Right kidney (tissue), 9 donors: ENCODE measurements around the gene LRRC47.

Experiments
- DNase-seq: peaks from one replicate; pipeline ENCODE4 v3.0.0-alpha.2; 2016
- long read RNA-seq, 8 donors: transcript quantifications; one replicate each; lab custom pipeline, GENCODE V29; 2026

LRRC47 gene
- long read RNA-seq, donor 1, full-length matches to known transcripts = 19 of 19 reads
- long read RNA-seq, donor 1, partial matches to known transcripts = 0 of 19 reads
- long read RNA-seq, donor 1, other reads (novel, unspliced or antisense) = 0 of 19 reads
- long read RNA-seq, donor 2, full-length matches to known transcripts = 8 of 8 reads
- long read RNA-seq, donor 2, partial matches to known transcripts = 0 of 8 reads
- long read RNA-seq, donor 2, other reads (novel, unspliced or antisense) = 0 of 8 reads
- long read RNA-seq, donor 3, full-length matches to known transcripts = 5 of 5 reads
- long read RNA-seq, donor 3, partial matches to known transcripts = 0 of 5 reads
- long read RNA-seq, donor 3, other reads (novel, unspliced or antisense) = 0 of 5 reads
- long read RNA-seq, donor 4, full-length matches to known transcripts = 21 of 21 reads
- long read RNA-seq, donor 4, partial matches to known transcripts = 0 of 21 reads
- long read RNA-seq, donor 4, other reads (novel, unspliced or antisense) = 0 of 21 reads
- long read RNA-seq, donor 5, full-length matches to known transcripts = 26 of 26 reads
- long read RNA-seq, donor 5, partial matches to known transcripts = 0 of 26 reads
- long read RNA-seq, donor 5, other reads (novel, unspliced or antisense) = 0 of 26 reads
- long read RNA-seq, donor 6, full-length matches to known transcripts = 19 of 19 reads
- long read RNA-seq, donor 6, partial matches to known transcripts = 0 of 19 reads
- long read RNA-seq, donor 6, other reads (novel, unspliced or antisense) = 0 of 19 reads
- long read RNA-seq, donor 7, full-length matches to known transcripts = 30 of 30 reads
- long read RNA-seq, donor 7, partial matches to known transcripts = 0 of 30 reads
- long read RNA-seq, donor 7, other reads (novel, unspliced or antisense) = 0 of 30 reads
- long read RNA-seq, donor 8, full-length matches to known transcripts = 18 of 18 reads
- long read RNA-seq, donor 8, partial matches to known transcripts = 0 of 18 reads
- long read RNA-seq, donor 8, other reads (novel, unspliced or antisense) = 0 of 18 reads

- DNase-seq = peak; percentile 89
Measured at GRCh38 chr1:3796215-3797061, at the start of gene LRRC47. Gene LRRC47 (minus strand): TSS chr1:3796498. CDS start chr1:3796476, 22 bp downstream.

- DNase-seq = no peak
Measured at GRCh38 chr1:3842912-3843311, 46.6 kb upstream of the LRRC47 start.

- DNase-seq = no peak
Measured at GRCh38 chr1:3841491-3841890, 45.2 kb upstream of the LRRC47 start.

DNA sequence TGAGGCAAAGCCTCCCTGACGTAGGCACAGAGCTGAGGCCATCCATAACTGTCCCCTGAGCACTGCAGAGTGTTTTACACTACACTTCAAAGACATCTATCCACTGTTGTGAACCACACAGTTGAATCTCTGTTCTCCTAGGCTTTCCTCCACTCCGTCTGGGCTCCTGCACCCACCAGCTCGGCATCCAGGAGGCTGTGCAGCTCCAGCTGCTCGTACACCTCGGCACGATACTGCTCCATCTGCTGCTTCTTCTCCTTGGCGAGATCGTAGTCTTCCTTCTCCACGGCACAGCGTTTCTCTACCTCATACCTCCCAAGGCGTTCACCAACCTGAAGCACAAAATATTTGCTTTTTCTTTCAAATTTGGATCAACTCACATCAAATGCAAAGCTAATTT is 42.5 kb upstream of the LRRC47 start:
- no peak for DNase-seq

DNA sequence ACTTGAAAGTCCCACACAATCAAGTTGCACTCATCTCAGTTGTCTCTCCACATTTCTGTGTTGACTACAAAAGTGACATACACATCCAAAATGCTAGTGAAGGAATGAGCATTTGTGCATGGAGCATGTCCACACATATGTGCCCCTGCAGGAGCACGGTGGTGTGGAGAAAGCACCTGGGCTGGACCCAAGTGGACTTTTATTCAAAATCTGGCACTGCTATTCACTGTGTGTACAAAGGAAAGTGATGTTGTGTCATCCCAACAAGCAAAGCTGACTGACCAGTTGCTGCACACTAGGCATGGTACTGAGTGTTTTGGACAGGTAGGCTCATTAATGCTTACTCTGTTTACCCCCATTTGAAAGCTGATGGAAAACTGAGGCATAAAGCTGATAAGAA is 41.4 kb upstream of the LRRC47 start:
- no peak for DNase-seq

DNA sequence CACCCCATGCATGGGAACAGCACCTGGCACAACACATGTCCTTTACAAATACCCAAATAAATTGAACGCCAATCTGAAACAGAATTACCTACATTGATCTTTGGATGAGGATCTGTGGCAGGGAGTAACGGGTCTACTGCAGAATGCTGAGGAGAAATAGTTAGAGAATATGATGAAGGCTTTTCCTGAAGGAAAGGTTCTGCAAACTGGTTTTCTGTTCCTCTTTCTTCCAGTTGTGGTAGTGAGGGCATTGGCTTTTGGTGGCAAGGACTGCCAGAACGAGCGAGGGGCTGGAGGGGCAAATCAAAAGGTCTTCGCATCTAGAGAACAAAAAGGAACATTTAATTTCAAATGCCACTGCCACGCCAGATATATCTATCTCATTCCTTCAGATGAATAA is 40.9 kb upstream of the LRRC47 start:
- DNase-seq = no peak

GRCh38 chr1:3836421-3836820 is 40.1 kb upstream of the LRRC47 start:
- DNase-seq = no peak

GRCh38 chr1:3834701-3835100 is 38.4 kb upstream of the LRRC47 start:
- DNase-seq = no peak

DNA sequence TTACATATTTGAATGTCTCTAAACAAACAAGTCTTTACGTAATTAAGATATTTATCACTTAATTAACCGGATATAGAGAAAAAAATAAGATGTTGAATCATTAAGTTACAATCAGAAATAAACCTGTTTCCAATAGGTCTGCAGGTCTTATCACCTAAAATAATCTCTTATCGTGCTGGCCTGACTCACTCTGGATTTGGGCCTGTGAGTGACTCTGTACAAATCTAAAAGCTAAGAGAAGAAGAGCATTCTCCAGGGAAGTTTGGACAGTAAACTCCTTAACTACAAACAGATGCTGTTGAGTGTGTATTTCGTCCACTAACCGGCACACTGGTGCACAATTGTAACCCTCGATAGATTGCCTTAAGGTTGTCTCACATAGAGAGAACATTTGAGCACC is 35.4 kb upstream of the LRRC47 start:
- no peak for DNase-seq

DNA sequence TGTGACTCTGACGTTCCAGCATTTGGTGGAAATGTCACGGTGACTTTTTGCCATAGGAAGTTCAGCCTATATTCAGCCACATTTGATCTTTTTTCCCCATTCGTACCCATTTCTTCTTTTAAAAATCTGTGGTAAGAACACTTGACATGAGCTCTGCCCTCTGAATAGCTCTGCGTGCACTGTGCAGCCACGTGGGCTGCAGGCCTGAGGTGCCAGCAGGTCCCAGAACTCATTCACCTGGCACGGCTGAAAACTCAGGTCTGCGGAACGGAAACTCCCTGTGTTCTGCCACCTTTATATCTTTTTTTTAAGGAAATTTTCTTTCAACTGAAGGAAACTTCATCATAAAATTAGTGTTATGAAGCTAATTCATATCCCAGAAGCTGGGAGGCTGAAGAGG is 32.1 kb upstream of the LRRC47 start:
- no peak for DNase-seq

DNA sequence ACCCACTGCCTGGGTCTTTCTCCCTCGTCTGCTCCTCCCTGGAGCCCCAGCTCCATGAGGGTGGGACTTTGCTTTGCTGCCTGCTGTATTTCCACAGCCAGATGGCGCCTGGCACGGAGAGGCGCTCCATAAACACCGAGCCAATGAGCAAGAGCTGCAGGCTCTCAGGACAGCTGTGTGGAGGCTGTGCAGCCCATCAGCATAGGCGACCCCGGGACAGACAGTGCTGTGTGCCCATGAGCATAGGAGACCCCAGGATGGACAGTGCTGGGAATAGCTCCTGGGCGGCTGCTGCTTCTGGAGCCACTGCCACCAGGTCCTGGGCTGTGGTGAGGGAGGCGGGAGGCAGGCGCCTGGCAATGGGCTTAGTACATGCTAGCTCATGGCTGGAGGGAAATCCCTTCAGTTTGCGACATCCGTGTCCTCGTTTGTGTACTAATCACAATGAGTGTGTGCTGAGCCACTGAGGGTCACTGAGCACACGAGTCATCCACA is 31.6 kb upstream of the LRRC47 start:
- DNase-seq = no peak

GRCh38 chr1:3825356-3825755 is 29.1 kb upstream of the LRRC47 start:
- no peak for DNase-seq

- no peak for DNase-seq
Measured at GRCh38 chr1:3824650-3825049, 28.4 kb upstream of the LRRC47 start.

GRCh38 chr1:3822421-3822820 is 26.1 kb upstream of the LRRC47 start:
- DNase-seq = no peak

- DNase-seq = no peak
Measured at GRCh38 chr1:3821908-3822307, 25.6 kb upstream of the LRRC47 start.

- DNase-seq = no peak
Measured at GRCh38 chr1:3821447-3821846, 25.1 kb upstream of the LRRC47 start.

- no peak for DNase-seq
Measured at GRCh38 chr1:3821004-3821403, 24.7 kb upstream of the LRRC47 start.

- DNase-seq = no peak
Measured at GRCh38 chr1:3820316-3820715, 24.0 kb upstream of the LRRC47 start.

GRCh38 chr1:3819771-3820200 is 23.5 kb upstream of the LRRC47 start:
- no peak for DNase-seq

DNA sequence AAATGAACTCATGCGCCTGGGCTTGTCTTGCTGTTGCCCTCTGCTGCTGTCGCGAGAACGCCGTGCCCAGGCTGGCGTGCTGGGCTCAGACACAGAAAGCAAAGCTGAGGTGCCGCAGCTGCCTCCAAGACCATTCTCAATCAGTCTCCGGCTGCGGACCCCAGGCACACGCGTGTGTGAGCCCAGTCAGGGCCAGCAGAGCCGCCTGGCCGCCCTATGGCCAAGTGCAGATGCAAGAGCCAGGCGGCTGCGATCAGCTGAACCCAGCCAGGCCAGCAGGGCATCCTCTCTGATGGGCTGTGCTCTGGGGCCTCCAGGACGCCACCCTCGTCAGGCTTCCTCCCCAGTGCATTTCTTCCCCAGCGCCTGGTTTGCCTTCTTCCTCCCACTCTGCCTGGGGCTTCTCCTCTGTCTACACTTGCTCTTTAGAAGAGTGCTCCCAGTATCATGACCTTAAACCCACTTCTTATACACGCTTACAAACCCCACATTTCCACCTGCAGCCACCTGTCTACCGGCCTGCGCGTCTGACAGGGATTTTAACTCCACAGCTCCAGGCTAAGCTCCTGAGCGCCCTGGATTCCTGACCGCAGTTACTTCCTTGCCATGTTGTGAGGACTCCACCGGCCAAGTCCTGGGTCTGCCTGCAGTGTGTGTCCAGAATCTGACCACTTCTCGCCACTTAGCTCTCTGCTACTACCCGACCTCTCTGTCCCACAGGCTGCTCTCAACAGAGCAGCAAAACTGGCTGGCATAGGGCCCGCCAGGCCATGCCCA is 21.7 kb upstream of the LRRC47 start:
- no peak for DNase-seq

GRCh38 chr1:3817138-3817740 is 20.9 kb upstream of the LRRC47 start:
- no peak for DNase-seq
